ENCODE measurements around the gene PTPRM.
"Not testable (repeated sequence)": the region's sequence is repeated elsewhere in the genome, so short reads cannot be mapped to it uniquely, and the experiment has no call there.

PTPRM gene

GRCh38 chr18:8050616-8051329 lies 483.7 kb downstream of the PTPRM start:
- H3K36me3 Mint-ChIP-seq (ENCODE audit: low read depth), result no peaks in the 10 kb centered on the region
- no peak overlapping the region for H3K4me3 Mint-ChIP-seq
- H3K9me3 Mint-ChIP-seq, result no peaks in the 10 kb centered on the region
- DNase-seq, result no peak
- ATAC-seq, result no peak
- H3K27me3 Mint-ChIP-seq, result no peaks in the 10 kb centered on the region
- no peak overlapping the region for H3K27ac Mint-ChIP-seq
- H3K4me1 Mint-ChIP-seq, result no peaks in the 10 kb centered on the region

DNA sequence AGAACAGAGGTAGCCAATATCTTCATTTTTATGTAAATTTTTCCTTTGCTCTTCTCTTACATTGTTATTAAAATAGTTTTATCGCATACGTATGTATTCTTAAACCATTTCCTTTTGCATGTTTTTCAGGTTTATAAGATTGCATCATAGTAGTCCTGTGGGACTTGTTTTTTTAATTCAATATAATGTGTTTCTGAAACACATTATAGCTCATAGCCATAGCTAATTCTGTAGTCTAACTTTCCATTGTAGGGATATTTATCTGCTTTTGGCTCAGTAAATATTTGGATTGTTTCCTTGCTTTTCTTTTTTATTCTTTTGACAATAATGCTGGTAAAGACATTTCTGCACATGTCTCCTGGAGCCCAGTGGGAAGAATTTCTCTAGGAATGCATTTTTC lies 484.3 kb downstream of the PTPRM start:
- H3K27me3 Mint-ChIP-seq, result no peaks in the 10 kb centered on the region
- H3K4me3 Mint-ChIP-seq, result no peak overlapping the region
- no peaks in the 10 kb centered on the region for H3K36me3 Mint-ChIP-seq (ENCODE audit: low read depth)
- no peaks in the 10 kb centered on the region for H3K4me1 Mint-ChIP-seq
- H3K27ac Mint-ChIP-seq, result no peak overlapping the region
- no peaks in the 10 kb centered on the region for H3K9me3 Mint-ChIP-seq
- DNase-seq (no peak), ATAC-seq (no peak)

DNA sequence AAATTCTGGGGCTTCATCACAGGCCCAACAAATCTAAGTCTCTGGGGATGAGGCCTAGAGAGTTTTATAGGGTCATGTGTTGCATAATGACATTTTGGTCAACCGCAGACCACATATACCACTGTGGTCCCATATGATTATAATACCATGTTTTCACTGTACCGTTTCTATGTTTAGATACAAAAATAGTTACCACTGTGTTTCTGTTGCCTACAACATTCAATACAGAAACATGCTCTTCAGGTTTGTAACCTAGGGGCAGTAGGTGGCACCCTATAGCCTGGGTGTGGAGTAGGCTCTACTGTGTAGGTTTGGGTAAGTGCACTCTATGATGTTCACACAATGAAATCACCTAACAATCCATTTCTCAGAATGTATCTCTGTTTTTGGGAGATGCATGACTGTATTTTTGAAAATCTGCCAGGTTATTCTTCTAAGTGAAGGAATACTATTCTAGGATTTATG lies 485.2 kb downstream of the PTPRM start:
- no peak overlapping the region for H3K27ac Mint-ChIP-seq
- no peak overlapping the region for H3K4me3 Mint-ChIP-seq
- H3K27me3 Mint-ChIP-seq, result no peaks in the 10 kb centered on the region
- DNase-seq (no peak), ATAC-seq (peak; percentile 52)
- no peaks in the 10 kb centered on the region for H3K36me3 Mint-ChIP-seq (ENCODE audit: low read depth)
- no peaks in the 10 kb centered on the region for H3K4me1 Mint-ChIP-seq
- H3K9me3 Mint-ChIP-seq, result no peaks in the 10 kb centered on the region

GRCh38 chr18:8056723-8057122 lies 489.6 kb downstream of the PTPRM start:
- DNase-seq (no peak), ATAC-seq (no peak)
- Mint-ChIP-seq H3K9me3 (no peaks in the 10 kb centered on the region), H3K4me1 (no peaks in the 10 kb centered on the region), H3K36me3 (ENCODE audit: low read depth) (no peaks in the 10 kb centered on the region), H3K27ac (no peak overlapping the region), H3K4me3 (no peak overlapping the region), H3K27me3 (no peaks in the 10 kb centered on the region)

- DNase-seq; ATAC-seq; H3K4me3 Mint-ChIP-seq; H3K9me3 Mint-ChIP-seq; H3K27ac Mint-ChIP-seq; H3K27me3 Mint-ChIP-seq; H3K36me3 Mint-ChIP-seq (ENCODE audit: low read depth); H3K4me1 Mint-ChIP-seq: not testable (repeated sequence)
These were observed 496.0 kb downstream of the PTPRM start for GRCh38 chr18:8063152-8063551.

DNA sequence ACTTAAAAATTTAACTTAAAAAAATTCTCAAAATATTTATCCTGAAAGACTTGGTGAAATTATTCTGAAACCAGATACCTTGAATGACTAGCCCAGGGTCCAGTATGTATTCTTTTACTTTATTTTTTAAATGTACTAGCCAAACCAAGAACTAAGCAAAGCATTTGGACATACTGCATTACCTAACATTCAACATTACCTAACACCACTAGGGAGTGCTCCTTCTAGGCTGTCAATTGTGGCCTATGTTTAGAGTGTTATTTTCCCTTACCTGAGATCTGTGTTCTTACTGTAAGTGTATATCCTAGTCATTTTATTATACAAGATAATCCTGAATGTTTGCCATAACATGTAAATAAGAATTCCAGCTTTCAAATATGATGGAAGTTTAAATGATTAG lies 496.6 kb downstream of the PTPRM start:
- no peak for ATAC-seq
- H3K9me3 Mint-ChIP-seq, result peaks cover 4% of the 10 kb centered on the region
- DNase-seq, result no peak
- H3K27ac Mint-ChIP-seq, result no peak overlapping the region
- H3K4me1 Mint-ChIP-seq, result no peaks in the 10 kb centered on the region
- no peak overlapping the region for H3K4me3 Mint-ChIP-seq
- H3K27me3 Mint-ChIP-seq, result no peaks in the 10 kb centered on the region
- no peaks in the 10 kb centered on the region for H3K36me3 Mint-ChIP-seq (ENCODE audit: low read depth)

DNA sequence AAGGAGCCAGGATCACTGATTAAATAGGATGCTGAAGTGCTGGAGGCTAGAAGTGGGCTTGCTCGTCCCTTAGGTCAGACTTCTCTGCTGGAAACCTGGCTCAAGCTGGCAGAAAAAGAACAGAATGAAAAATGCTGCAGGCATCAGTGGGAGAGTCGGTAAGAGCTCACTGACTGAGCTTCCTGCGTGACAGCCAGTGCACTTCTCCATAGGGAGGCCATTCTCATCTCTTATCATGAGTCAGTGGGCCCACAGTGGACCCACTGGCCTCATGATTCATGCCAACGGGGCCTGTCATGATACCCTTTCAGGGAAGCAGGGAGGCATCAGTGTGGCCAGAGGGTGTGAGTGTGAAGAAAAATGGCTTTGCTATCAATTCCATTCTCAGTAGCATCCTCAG lies 498.2 kb downstream of the PTPRM start:
- no peaks in the 10 kb centered on the region for H3K27me3 Mint-ChIP-seq
- no peak overlapping the region for H3K27ac Mint-ChIP-seq
- H3K36me3 Mint-ChIP-seq (ENCODE audit: low read depth), result no peaks in the 10 kb centered on the region
- H3K4me1 Mint-ChIP-seq, result no peaks in the 10 kb centered on the region
- ATAC-seq, result no peak
- no peak for DNase-seq
- H3K9me3 Mint-ChIP-seq, result peaks cover 8% of the 10 kb centered on the region
- no peak overlapping the region for H3K4me3 Mint-ChIP-seq

GRCh38 chr18:8065773-8066172 lies 498.7 kb downstream of the PTPRM start:
- Mint-ChIP-seq H3K36me3 (ENCODE audit: low read depth) (no peaks in the 10 kb centered on the region), H3K4me3 (no peak overlapping the region), H3K4me1 (no peaks in the 10 kb centered on the region), H3K27me3 (no peaks in the 10 kb centered on the region), H3K27ac (no peak overlapping the region), H3K9me3 (peaks cover 8% of the 10 kb centered on the region)
- DNase-seq, result no peak
- ATAC-seq, result no peak

DNA sequence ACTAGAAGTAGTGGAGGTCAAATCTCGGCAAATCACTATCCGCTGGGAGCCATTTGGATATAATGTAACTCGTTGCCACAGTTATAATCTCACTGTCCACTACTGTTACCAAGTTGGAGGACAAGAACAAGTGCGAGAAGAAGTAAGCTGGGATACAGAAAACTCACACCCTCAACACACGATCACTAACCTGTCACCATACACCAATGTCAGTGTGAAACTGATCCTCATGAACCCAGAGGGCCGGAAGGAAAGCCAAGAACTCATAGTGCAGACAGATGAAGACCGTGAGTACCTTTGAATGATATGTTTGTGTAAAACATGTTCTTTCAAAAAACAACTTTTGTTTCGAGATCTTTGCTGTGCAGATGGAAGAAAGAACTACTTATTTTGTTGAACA lies 502.6 kb downstream of the PTPRM start:
- no peak overlapping the region for H3K27ac Mint-ChIP-seq
- no peaks in the 10 kb centered on the region for H3K36me3 Mint-ChIP-seq (ENCODE audit: low read depth)
- no peaks in the 10 kb centered on the region for H3K4me1 Mint-ChIP-seq
- no peak overlapping the region for H3K4me3 Mint-ChIP-seq
- DNase-seq (no peak), ATAC-seq (no peak)
- peaks cover 7% of the 10 kb centered on the region for H3K9me3 Mint-ChIP-seq
- H3K27me3 Mint-ChIP-seq, result no peaks in the 10 kb centered on the region

GRCh38 chr18:8073167-8073566 lies 506.1 kb downstream of the PTPRM start:
- Mint-ChIP-seq H3K9me3 (peaks cover 7% of the 10 kb centered on the region), H3K27ac (no peak overlapping the region), H3K27me3 (no peaks in the 10 kb centered on the region), H3K36me3 (ENCODE audit: low read depth) (no peaks in the 10 kb centered on the region), H3K4me3 (no peak overlapping the region), H3K4me1 (no peaks in the 10 kb centered on the region)
- DNase-seq, result no peak
- no peak for ATAC-seq

DNA sequence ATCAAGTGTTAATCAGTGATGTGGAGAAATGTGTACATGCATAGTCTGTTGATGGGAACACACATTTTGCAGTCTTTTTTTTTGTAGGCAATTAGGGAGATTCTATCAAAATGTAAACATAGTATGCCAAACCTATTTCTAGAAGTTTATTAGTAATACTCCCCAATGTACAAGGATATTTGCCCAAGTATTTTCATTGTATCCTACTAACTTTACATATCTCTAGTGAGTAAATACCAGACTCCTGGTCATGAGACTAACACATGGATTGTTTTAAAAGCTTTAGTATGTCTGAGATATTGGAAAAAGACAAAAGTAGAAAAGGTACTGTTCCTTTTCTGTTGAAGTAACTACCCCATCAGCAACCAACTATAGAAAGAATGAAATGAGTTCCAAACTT lies 513.0 kb downstream of the PTPRM start:
- Mint-ChIP-seq H3K36me3 (ENCODE audit: low read depth) (no peaks in the 10 kb centered on the region), H3K9me3 (peaks cover 4% of the 10 kb centered on the region), H3K27ac (no peak overlapping the region), H3K27me3 (peaks cover 2% of the 10 kb centered on the region), H3K4me1 (no peaks in the 10 kb centered on the region), H3K4me3 (no peak overlapping the region)
- ATAC-seq, result no peak
- DNase-seq, result no peak

- no peaks in the 10 kb centered on the region for H3K4me1 Mint-ChIP-seq
- DNase-seq (no peak), ATAC-seq (no peak)
- no peak overlapping the region for H3K27ac Mint-ChIP-seq
- H3K9me3 Mint-ChIP-seq, result peaks cover 4% of the 10 kb centered on the region
- no peaks in the 10 kb centered on the region for H3K36me3 Mint-ChIP-seq (ENCODE audit: low read depth)
- H3K27me3 Mint-ChIP-seq, result peaks cover 2% of the 10 kb centered on the region
- H3K4me3 Mint-ChIP-seq, result no peak overlapping the region
These were observed 514.2 kb downstream of the PTPRM start for GRCh38 chr18:8081267-8081666.

DNA sequence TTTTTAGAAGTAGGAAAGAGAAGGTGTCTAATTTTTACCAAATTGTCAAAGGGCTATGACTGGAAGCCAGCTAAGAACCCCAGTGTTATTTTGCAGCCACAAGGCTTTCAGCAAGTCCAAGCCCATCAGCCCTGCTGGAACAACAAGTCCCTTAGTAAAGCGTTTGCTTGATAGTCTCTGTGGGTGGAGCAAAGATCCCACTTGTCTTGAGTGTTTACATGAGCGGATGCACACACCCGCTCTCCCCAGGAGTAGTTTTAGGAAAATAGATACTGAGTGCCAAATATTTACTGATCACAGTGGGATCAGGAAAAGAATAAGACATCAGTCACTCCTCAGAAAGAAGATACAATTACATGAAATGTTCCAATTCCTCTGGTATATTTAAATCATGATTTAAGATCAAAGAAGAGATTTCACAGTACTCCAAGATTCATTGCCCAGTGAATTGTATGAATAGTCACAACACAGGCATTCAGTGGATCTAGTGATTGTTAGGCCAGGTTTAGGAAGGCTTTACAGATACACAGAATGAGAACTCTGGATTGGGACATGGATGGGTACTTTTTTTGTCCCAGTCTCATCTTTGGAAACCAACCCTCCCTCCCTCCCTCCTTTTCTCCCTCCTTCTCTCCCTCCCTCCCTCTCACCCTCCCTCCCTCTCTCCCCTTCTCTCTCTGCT lies 514.9 kb downstream of the PTPRM start:
- H3K27me3 Mint-ChIP-seq, result peaks cover 2% of the 10 kb centered on the region
- no peaks in the 10 kb centered on the region for H3K4me1 Mint-ChIP-seq
- peaks cover 4% of the 10 kb centered on the region for H3K9me3 Mint-ChIP-seq
- no peak overlapping the region for H3K4me3 Mint-ChIP-seq
- no peaks in the 10 kb centered on the region for H3K36me3 Mint-ChIP-seq (ENCODE audit: low read depth)
- H3K27ac Mint-ChIP-seq, result no peak overlapping the region
- ATAC-seq (no peak), DNase-seq (no peak)

GRCh38 chr18:8084160-8084559 lies 517.0 kb downstream of the PTPRM start:
- Mint-ChIP-seq H3K4me1 (no peaks in the 10 kb centered on the region), H3K27me3 (peaks cover under 1% of the 10 kb centered on the region), H3K4me3 (no peak overlapping the region), H3K27ac (no peak overlapping the region), H3K36me3 (ENCODE audit: low read depth) (no peaks in the 10 kb centered on the region), H3K9me3 (peaks cover 1% of the 10 kb centered on the region)
- no peak for ATAC-seq
- DNase-seq, result no peak

GRCh38 chr18:8088626-8089025 lies 521.5 kb downstream of the PTPRM start:
- Mint-ChIP-seq H3K36me3 (ENCODE audit: low read depth) (no peaks in the 10 kb centered on the region), H3K4me3 (no peak overlapping the region), H3K27me3 (no peaks in the 10 kb centered on the region), H3K27ac (no peak overlapping the region), H3K9me3 (no peaks in the 10 kb centered on the region), H3K4me1 (no peaks in the 10 kb centered on the region)
- DNase-seq (no peak), ATAC-seq (no peak)

Data from activated naive CD8-positive, alpha-beta T cell treated with anti-CD3 and anti-CD28 coated beads, Interleukin-2, amount 50 U/mL, for 24 hours (primary cell).